NCI-H774 (cell line): ENCODE measurements around the gene MEMO1.
"Not testable (repeated sequence)": the region's sequence is repeated elsewhere in the genome, so short reads cannot be mapped to it uniquely, and the experiment has no call there.

Experiments
- DNase-seq: peaks from one replicate; lab custom pipeline; 2025; lab: John Stamatoyannopoulos, UW

Gene MEMO1

GRCh38 chr2:31907491-31907890 lies 103.3 kb downstream of the MEMO1 start:
- not testable (repeated sequence) for DNase-seq

GRCh38 chr2:31903109-31903780 lies 107.6 kb downstream of the MEMO1 start:
- no peak for DNase-seq

- no peak for DNase-seq
Measured at GRCh38 chr2:31901900-31902299, 108.9 kb downstream of the MEMO1 start.

GRCh38 chr2:31900156-31900555 lies 110.7 kb downstream of the MEMO1 start:
- DNase-seq: not testable (repeated sequence)

GRCh38 chr2:31898346-31898745 lies 112.5 kb downstream of the MEMO1 start:
- DNase-seq: not testable (repeated sequence)

GRCh38 chr2:31897340-31897739 lies 113.5 kb downstream of the MEMO1 start:
- DNase-seq: not testable (repeated sequence)

GRCh38 chr2:31896293-31896692 lies 114.5 kb downstream of the MEMO1 start:
- DNase-seq: no peak

GRCh38 chr2:31894656-31895055 lies 116.2 kb downstream of the MEMO1 start:
- DNase-seq: no peak

- DNase-seq: no peak
Measured at GRCh38 chr2:31893094-31893493, 117.7 kb downstream of the MEMO1 start.

- DNase-seq: no peak
Measured at GRCh38 chr2:31889044-31889443, 121.8 kb downstream of the MEMO1 start.

- no peak for DNase-seq
Measured at GRCh38 chr2:31888550-31888949, 122.3 kb downstream of the MEMO1 start.

- DNase-seq: no peak
Measured at GRCh38 chr2:31886700-31887099, 124.1 kb downstream of the MEMO1 start.

- no peak for DNase-seq
Measured at GRCh38 chr2:31877008-31877407, 133.8 kb downstream of the MEMO1 start.

- no peak for DNase-seq
Measured at GRCh38 chr2:31874071-31874470, 136.7 kb downstream of the MEMO1 start.

- DNase-seq: no peak
Measured at GRCh38 chr2:31865215-31865614, 145.6 kb downstream of the MEMO1 start.

GRCh38 chr2:31863867-31864266 lies 146.9 kb downstream of the MEMO1 start:
- no peak for DNase-seq

- not testable (repeated sequence) for DNase-seq
Measured at GRCh38 chr2:31863015-31863656, 147.7 kb downstream of the MEMO1 start.

GRCh38 chr2:31859959-31860358 lies 150.8 kb downstream of the MEMO1 start:
- DNase-seq: no peak

GRCh38 chr2:31853521-31853920 lies 157.3 kb downstream of the MEMO1 start:
- DNase-seq: no peak

- DNase-seq: not testable (repeated sequence)
Measured at GRCh38 chr2:31842150-31842549, 168.7 kb downstream of the MEMO1 start.

GRCh38 chr2:31835450-31835849 lies 175.4 kb downstream of the MEMO1 start:
- DNase-seq: no peak

GRCh38 chr2:31832363-31832762 lies 178.4 kb downstream of the MEMO1 start:
- DNase-seq: no peak

- no peak for DNase-seq
Measured at GRCh38 chr2:31831585-31831984, 179.2 kb downstream of the MEMO1 start.

GRCh38 chr2:31828891-31829290 lies 181.9 kb downstream of the MEMO1 start:
- no peak for DNase-seq
